Stimulated activated CD4-positive, alpha-beta T cell treated with anti-CD3 and anti-CD28 coated beads, Interleukin-12 subunit alpha, Interleukin-12 subunit beta, amount 100 ng/mL, for 4 hours (primary cell): ENCODE results near the gene COMP.

Source experiments
- DNase-seq: peaks from one replicate; pipeline ENCODE4 v3.0.0-alpha.2; 2020

Gene COMP

DNA sequence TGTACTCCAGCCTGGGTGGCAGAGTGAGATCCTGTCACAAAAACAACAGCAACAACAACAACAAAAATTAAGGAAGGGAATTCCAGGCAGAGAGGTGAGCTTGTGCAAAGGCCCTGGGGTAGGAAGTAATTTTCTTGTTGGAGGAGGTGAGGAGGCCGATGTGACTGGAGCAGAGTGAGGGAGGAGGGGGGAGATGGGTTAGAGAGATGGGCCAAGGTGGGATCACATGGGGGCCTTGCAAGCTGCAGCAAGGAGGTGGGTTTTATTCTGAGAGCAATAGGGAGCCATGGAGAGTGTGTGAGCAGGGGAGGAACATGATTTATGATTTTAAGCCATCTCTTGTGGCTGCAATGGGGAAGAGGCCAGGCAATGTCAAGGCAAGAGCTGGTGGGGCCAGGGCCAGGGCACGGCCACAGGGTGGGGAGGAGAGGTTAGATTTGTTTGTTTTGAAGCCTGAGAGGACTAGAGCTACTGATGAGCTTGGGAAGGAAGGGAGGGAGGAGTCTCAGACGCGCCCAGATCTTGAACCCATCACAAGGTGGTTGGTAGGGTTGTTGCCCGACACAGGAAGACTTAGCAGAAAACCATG, 12.5 kb upstream of the COMP start:
- DNase-seq, result no peak

DNA sequence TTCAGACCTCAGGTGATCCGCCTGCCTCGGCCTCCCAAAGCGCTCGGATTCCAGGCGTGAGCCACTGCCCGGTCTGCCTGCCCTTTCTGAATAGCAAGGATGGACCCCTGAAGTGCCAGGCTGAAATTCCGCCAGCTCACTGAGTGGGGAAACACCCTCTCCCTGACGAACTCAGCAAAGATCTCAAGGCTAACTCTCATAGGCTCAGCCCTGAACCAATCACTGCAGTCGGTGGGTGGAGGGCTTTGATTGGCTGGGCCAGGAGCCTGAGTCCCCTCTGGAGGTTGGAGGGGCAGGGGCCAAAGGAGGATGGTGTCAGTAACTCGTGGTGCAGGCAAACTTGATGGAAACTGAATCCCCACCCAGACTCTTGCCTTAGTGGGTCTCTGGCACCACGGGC, 11.2 kb upstream of the COMP start:
- no peak for DNase-seq

DNA sequence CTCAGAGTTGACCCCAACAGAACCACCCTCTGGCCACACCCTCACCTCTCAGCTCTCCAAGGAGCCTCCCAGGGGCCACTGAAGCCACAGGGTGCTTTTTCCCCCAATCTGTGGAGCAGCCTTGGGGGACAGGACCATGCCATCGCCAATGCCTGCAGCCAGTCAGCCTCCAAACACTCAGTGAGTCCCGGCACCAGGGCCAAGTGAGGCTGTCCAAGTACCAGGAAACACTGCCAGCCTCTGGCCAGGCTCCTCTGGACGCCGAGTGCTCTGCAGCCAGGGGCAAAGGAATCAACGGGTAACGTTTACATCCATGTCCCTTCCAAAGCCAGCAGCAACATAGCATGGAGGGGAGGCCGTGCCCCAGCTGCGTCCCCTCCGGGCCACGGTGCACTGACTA, 9.5 kb upstream of the COMP start:
- no peak for DNase-seq

DNA sequence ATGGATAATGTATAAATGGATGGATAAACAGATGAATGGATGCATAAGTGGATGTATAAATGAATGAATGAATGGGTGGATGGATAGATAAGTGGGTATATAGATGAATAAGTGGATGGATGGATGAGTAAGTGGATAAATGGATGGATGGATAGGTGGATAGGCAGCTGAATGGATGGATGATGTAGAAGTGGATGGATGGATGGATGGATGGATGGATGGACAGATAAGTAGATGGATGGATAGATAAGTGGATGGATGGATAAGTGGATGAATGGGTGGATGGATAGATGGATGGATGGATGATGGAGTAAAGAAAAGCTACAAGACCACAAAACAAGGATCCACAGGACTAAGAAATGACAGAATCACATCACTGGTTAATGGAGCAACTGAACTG, 9.0 kb upstream of the COMP start:
- no peak for DNase-seq

DNA sequence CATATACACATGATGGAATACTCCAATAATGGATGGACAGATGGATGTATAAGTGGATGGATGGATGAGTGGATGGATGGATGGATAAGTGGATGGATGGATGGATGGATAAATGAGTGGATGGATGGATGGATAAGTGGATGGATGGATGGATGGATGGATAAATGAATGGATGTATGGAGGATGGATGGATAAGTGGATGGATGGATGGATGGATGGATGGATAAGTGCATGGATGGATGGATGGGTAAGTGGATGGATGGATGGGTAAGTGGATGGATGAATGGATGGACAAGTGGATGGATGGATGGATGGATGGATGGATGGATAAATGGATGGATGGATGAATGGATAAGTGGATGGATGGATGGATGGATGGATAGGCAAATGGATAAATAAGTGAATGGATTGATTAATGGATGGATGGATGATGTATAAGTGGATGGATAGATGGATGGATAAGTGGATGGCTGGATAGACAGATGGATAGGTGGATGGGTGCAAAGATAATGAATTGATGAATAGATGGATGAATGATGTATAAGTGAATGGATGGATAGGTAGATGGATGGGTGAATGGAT, 8.4 kb upstream of the COMP start:
- no peak for DNase-seq

DNA sequence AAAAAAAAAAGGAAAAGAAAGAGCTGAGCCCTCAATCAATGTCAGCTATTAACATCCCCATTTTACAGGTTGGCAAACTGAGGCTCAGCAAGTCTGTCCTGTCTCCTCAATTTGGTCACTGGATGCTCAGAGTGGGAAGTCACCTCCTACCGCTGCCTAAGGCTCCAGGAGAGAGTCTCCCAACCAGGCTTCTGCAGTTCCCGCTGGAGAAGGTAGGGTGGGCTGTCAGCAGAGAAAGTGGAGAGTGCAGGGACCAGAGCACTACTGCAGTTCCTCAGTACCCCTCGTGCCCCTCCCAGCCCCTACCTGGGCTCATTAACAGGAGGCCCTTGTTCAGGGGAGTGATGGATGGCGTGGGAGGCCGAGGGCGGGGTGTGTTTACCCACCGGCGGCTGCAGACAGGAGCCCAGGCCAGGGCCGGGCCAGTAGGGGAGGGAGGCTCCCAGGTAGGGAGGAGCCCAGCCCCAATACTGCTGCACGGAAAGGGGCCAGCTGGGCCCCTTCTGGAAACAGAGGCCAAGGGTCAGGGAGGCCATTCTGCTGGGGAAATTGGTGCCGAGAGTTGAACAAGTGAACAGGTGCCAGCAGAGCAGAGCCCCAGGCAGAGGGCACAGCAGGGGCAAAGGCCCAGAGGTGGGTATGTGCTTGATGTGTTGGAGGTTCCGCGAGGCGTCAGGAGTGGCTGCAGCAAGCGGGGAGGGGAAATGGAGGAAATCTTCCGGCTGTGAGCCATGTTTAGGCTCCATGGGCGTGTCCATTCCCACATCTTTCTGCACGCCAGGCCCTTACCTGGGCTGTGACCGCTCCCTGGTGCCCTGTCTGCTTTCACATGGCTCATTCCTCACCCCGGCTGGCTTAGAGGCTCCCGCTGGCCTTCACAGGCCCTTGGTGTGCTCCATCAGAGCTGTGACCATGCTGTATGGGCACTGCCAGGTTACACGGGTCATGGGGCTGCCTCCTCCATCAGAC, 7.6 kb upstream of the COMP start:
- no peak for DNase-seq

DNA sequence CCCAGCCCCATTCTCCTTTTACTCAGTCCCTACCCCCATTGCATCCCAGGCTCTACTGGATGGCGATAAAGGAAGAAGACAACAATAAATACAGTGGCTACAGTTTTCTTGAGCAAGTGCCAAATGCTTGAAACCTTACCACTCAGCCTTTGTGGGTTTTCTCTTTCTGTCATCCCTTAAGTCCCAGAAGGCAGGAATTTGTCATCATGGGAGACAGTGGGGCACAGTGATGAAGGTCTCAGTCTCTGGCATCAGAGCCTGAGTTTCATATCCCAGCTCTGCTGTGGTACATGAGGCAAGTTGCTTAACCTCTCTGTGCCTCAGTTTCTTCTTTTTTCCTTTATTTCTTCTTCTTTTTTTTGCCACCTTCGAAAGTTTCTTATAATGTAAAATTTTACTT, 5.1 kb upstream of the COMP start:
- DNase-seq, result no peak

DNA sequence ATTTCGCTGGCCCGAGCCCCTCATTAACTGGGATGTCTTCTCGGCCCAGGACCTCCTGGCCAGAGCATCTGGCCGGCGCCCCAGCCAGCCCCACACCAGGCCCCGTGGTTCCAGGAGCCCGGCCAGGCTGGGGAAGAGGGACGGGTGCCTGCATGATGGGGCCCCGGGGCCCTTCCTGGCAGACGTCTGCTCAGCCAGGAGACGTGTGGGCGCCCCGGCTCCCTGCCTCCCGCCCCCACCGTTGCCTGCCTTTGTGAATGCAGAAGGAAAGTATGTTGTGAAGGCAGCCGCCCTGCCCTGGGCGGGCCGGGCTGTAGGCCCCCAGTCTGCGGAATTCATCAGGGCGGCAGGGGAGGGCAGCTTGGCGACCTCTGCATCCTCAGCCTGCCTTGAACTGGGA, 4.4 kb upstream of the COMP start:
- no peak for DNase-seq

DNA sequence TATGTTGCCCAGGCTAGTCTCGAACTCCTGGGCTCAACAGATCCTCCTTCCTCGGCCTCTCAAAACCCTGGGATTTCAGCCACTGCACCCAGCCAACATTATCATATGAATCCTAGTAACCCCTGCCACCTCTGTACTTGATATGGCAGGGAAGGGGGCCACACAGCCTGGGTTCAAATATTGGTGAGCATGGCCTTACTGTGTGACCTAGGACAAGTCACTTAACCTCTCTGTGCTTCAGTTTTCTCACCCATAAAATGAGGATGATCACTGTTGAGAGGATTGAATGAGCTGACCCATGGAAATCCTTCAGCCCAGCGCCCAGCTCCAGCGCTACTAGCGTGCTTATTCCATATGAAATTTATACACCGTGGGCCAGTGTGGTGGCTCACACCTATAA, 3.6 kb upstream of the COMP start:
- DNase-seq, result no peak

DNA sequence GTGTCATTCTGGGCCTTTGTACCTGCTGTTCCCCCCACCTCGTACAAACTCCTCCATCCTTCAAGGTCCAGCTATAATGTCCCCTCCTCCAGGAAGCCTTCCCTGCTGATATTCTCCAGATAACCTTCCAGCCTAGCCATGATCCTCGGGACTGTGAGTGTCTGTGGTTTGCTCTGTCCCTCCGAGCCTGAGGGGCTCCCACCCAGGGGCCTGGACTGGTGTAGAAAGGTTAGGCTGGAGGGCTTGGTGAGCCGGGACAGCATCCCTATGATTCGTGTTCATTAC, 2.9 kb upstream of the COMP start:
- no peak for DNase-seq

DNA sequence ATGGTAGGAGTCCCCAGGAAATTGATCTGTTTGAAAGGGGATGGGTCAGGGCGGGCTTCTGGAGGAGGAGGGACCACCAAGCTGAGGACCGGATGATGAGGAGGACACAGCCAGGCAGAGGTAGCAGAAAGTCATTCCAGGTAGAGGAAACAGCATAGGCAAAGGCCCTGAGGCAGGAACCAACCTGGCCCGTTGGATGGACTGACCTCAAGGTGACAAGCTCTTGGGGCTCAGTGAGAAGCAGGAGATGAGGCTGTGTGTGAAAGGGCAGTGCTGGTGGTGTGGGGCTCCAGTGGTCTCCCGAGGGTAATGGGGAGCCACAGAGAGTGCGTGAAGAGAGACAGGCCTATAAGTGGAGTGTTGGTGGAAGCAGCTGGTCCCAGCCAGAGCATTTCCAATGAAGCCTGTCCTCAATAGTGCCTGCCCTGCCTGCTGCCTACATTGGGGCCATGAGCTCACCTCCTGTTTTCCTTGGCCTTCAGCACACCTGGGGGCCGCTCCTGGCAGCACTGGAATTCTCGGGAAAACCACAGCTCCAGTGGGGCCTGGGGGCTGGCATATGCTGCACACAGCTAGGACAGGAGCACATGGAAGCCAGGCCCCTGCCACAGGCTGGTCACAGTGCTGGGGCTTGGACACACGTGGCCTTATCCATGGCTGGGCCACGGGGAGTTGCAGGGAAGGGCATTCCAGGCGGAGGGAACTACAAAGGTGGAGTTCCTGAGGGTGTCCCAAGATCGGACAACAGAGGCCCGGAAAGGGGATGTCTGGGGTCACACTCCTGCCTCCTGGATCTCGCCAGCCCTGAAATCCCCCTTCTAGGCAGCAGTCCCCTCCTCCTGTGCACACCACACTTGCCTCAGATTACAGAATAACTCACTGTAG, 2.3 kb upstream of the COMP start:
- no peak for DNase-seq

DNA sequence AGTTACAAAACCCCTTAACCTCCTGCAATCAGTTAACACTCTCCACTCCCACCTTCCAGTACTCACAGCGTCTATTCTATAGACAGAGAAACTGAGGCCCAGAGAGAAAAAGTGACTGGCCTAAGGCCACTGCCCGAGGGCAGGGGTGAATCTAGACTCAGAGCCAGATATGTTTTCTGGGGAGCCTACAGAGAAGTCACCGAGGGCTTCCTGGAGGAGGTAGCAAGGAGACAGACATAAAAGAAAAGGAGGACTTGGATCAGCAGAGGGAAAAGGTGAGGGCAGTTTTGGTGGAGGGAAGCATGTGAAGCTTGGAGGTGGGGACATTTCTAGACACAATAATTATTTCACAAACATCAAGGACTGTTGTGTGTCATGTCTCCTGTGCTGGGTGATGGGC, 1.6 kb upstream of the COMP start:
- DNase-seq, result no peak

DNA sequence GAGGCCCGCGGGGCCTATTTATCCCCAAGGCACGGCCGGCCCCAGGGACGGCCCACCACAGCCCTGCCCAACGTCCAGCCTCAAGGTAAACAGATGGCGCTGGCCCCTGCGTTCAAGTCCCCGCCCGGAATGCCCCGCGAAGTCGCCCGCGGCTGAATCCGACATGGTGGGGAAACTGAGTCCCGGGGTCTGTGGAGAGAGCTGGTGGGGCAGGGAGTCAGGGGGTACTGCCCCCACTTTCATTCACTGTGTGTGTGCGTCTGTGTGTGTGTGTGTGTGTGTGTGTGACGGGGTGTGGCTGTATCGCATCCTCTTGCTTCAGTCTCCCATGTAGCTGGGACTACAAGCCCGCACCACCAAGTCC, 192 bp upstream of the COMP start:
- no peak for DNase-seq

DNA sequence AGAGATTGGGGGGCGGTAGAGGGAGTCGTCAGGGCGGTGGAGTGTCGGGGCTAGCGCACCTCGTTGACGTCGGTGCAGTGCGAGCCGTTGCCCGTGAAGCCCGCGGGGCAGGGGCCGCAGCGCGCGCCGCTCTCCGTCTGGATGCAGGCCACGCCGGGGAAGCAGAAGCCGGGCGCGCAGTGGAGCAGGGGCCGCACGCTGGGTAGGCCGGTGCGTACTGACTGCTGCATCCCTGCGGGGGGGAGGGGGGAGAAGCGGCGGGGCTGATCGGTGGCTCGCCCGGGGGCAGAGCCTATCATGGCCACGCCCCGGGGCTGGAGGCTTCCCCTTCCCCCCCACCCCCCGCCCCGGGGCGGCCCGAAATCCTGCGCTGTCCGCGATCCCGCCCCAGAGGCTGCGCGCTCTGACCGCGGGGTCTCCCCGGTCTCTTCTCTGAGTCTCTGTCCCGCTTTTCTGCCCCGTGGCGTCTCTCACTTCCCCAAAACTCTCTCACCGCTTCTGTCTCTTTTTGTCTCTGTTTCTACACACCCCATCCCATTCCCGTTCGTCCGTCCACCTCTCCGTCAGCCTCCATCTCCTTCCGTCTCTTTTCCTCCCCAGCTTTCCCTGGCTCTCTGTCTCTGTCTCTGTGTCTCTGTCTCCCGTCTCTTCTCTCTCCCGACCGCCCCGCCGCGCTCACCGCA, 1.1 kb downstream of the COMP start:
- peak; percentile 38 for DNase-seq

DNA sequence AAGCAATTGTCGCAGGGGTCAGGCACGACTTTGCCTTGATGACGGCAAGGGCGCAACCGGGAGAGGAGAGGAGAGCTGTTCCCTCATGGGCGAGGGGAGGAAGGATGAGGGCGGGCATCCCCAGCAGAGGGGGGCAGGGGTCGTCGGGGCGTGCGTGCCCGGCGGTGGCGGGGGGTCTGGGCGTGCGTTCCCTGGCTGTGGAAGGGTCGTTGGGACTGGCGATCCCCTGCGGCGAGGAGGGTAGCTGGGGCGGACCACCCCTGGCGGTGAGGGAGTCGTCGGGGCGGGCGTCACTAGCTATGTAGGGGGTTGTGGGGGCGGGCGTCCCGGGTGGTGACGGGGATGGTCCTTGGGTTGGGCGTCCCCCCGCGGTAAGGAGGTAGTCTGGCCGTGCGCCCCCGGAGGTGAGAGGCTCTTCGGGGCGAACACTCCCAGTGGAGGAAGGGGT, 1.7 kb downstream of the COMP start:
- no peak for DNase-seq

DNA sequence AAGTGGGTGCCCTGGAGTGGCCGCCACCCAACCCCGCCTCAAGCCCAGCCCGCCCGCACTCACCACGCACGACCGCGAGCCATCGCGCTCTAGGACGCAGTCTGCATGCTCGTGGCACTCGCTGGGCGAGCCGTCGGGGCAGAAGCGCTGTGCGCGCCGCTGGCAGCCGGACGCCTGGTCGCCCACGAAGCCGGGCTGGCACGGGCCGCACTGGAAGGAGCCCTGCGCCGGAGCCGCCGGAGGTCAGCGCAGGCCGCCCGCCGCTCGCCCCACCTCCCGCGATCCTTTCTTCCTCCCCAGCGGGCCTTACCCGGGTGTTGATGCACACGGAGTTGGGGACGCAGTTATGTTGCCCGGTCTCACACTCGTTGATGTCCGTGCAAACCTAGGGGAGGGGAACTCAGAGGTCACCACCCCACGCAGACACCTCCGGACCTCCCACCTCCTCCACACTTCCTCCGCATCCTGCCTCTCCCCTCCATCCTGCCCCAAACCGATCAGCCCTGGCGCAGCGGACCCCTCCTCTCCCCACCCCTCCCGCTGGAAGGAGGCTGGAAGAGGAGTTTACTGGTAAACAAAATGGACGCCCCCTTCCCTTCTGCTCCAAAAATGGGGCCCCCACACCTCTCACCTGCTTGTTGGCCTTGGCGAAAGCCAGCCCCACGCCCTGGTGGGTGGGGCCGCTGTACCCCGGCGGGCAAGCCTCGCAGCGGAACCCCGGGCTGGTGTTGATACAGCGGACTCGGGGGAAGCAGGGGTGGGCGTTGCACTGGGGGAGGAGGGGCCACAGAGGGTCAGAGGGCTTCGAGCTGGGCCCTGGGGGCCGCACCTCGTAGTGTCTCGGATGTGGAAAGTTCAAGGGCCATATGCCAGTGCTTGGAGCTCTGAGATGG, 2.3 kb downstream of the COMP start:
- no peak for DNase-seq

DNA sequence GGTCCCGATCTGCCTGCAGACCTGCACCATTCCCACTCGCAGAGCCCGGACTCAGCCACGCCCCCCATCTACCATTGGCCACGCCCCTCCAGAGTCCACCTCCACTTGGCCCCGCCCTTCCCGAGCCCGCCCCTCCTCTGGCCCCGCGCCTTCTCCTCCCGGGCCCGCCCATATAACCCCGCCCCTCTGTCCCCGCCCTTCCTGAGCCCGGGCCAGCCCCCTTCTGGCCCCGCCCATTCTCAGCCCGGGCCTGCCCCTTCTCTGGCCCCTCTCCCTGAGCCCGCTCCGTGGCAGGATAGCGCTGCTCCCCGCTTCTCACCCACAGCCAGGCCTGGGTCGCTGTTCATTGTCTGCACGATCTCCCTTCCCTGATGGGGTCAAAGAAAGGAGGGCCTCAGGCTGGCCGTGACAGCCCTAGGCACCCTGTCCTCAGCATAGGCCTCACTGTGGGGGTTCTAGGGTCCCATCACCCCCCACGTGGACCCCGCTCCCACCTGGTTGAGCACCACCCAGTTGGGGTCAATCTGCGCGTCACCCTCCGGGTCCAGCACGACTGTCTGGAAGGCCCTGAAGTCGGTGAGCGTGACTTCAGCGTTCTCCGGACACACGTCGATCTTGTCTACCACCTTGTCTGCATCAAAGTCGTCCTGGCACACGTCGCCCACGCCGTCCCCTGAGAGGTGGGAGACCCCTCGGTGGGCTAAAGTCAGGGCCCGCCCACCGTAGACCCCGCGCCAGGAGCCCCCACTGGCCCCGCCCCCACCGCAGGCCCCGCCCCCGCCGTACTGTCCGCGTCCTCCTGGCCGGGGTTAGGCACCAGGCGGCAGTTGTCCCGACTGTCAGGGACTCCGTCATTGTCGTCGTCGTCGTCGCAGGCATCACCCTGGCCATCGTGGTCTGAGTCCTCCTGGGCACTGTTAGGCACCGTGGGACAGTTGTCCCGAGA, 5.7 kb downstream of the COMP start:
- DNase-seq, result peak; percentile 65

DNA sequence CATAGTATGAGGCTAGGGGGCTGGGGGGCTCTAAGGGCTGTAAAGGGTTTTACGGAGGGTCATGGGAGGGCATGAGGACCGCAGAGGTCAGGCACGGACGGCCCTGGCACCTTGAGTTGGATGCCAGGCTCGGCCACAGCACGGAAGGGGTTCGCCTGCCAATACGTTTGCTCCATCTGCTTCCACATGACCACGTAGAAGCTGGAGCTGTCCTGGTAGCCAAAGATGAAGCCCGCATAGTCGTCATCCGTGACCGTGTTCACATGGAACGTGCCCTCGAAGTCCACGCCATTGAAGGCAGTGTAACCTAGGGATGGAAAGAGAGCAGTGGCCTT, 6.4 kb downstream of the COMP start:
- DNase-seq, result no peak

DNA sequence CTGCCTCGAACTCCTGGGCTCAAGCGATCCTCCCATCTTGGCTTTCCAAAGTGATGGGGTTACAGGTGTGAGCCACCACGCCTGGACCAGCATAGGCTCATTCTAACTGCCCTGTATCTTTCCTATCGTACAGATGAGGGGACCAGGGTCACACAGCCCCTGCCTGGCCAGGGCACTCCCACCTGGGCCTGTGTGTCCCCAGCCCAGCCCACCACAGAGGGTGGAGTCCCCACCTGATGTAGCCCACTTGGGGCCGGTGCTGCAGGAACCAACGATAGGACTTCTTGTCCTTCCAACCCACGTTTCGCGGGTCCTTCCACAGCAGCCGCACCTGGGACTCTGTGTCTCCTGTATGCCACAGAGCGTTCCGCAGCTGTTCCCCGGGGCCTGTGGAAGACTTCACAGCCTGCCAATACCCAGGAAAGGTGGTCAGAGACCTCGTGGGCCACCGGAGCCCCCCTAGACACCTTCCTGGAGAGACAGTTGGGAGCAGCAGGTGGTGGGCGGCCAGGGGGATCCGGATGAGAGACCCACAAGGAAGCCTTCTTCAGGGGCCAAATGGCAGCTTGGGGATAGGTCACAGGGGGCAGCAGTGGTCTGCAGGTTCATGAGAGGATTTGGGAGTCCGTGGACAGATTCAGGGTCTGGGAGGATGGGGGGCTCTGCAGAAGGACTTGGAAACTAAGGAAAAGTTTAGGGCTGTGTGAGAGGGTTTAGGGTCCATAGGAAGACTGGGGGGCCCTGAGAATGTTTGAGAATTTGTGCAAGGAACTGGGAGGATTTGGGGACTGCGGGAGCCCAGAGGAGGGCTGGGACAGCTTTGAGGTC, 6.9 kb downstream of the COMP start:
- no peak for DNase-seq
